Mesenchymal stem cell (in vitro differentiated cells and primary cell): ENCODE measurements around the gene NEDD8.

Experiments used
- DNase-seq: peaks from one replicate; pipeline ENCODE4 v3.0.0-alpha.2; 2013
- H2AFZ ChIP-seq: one replicate; pipeline ENCODE4 v1.6.1; 2013; ENCODE audit warnings: low read depth, mild to moderate bottlenecking, control low read depth, inconsistent platforms, low read length, moderate library complexity
- H2AK5ac ChIP-seq: 2 replicates; pipeline ENCODE4 v1.6.1; 2013; ENCODE audit warnings: low read length, moderate library complexity, mild to moderate bottlenecking, inconsistent platforms; ENCODE audit not compliant: severe bottlenecking
- H2BK120ac ChIP-seq: one replicate; pipeline ENCODE4 v1.6.1; 2013; ENCODE audit warnings: low read depth, mild to moderate bottlenecking, inconsistent platforms, low read length, moderate library complexity
- H2BK12ac ChIP-seq, 2 experiments: one replicate each; pipeline ENCODE4 v1.6.1; 2013; ENCODE audit warnings: inconsistent platforms in 2 of 2, low read length in 2 of 2, mild to moderate bottlenecking in 2 of 2, moderate library complexity in 2 of 2, control low read depth in 1 of 2
- H2BK15ac ChIP-seq: one replicate; pipeline ENCODE4 v1.6.1; 2013; ENCODE audit warnings: mild to moderate bottlenecking, low read depth, inconsistent platforms; ENCODE audit not compliant: poor library complexity, severe bottlenecking
- H2BK5ac ChIP-seq: 2 replicates; pipeline ENCODE4 v1.6.1; 2013; ENCODE audit warnings: low read depth, mild to moderate bottlenecking, low read length, control low read depth, inconsistent platforms; ENCODE audit not compliant: poor library complexity, severe bottlenecking
- H3K14ac ChIP-seq, 2 experiments: one replicate each; pipeline ENCODE4 v1.6.1; 2013; ENCODE audit warnings: inconsistent platforms in 2 of 2, low read length in 2 of 2, control low read depth in 1 of 2, mild to moderate bottlenecking in 1 of 2, moderate library complexity in 1 of 2
- H3K18ac ChIP-seq, 2 experiments: one replicate each; pipeline ENCODE4 v1.6.1; 2013; ENCODE audit warnings: inconsistent platforms in 2 of 2, low read length in 2 of 2, control low read depth in 1 of 2, low read depth in 1 of 2, mild to moderate bottlenecking in 1 of 2
- H3K23ac ChIP-seq, 2 experiments: one replicate each; pipeline ENCODE4 v1.6.1; 2013; ENCODE audit warnings: inconsistent platforms in 2 of 2, low read length in 2 of 2, mild to moderate bottlenecking in 2 of 2, moderate library complexity in 2 of 2, control low read depth in 1 of 2
- H3K27ac ChIP-seq: 2 replicates; pipeline ENCODE4 v1.5.1; 2013; ENCODE audit warnings: mild to moderate bottlenecking, moderate library complexity, low read length, control low read depth, inconsistent platforms; ENCODE audit not compliant: poor library complexity, severe bottlenecking
- H3K27me3 ChIP-seq, 2 experiments: 2 replicates each; pipeline versions ENCODE4 v1.6.1 to v1.7.0; 2013; ENCODE audit warnings: low read length in 2 of 2, mild to moderate bottlenecking in 2 of 2, moderate library complexity in 2 of 2, control low read depth in 1 of 2, inconsistent platforms in 1 of 2; ENCODE audit not compliant: control insufficient read depth in 1 of 2, insufficient read depth in 1 of 2
- H3K36me3 ChIP-seq, 2 experiments: 2 replicates each; pipeline versions ENCODE4 v1.6.1 to v1.7.0; 2013; ENCODE audit warnings: low read length in 2 of 2, control low read depth in 1 of 2, inconsistent platforms in 1 of 2, low read depth in 1 of 2, mild to moderate bottlenecking in 1 of 2; ENCODE audit not compliant: insufficient read depth in 2 of 2, control insufficient read depth in 1 of 2
- H3K4ac ChIP-seq, 2 experiments: one replicate each; pipeline ENCODE4 v1.6.1; 2013; ENCODE audit warnings: inconsistent platforms in 2 of 2, low read length in 2 of 2, mild to moderate bottlenecking in 2 of 2, moderate library complexity in 2 of 2, control low read depth in 1 of 2, low read depth in 1 of 2
- H3K4me1 ChIP-seq: 2 replicates; pipeline ENCODE4 v1.6.1; 2013; ENCODE audit warnings: low read depth, low read length, control low read depth; ENCODE audit not compliant: control insufficient read depth, insufficient read depth
- H3K4me2 ChIP-seq: 2 replicates; pipeline ENCODE4 v1.6.1; 2013; ENCODE audit warnings: low read length, mild to moderate bottlenecking, inconsistent platforms; ENCODE audit not compliant: poor library complexity, severe bottlenecking
- H3K4me3 ChIP-seq, 2 experiments: 2 replicates each; pipeline versions ENCODE4 v1.5.1 to v1.7.0; 2013; ENCODE audit warnings: low read length in 2 of 2, mild to moderate bottlenecking in 2 of 2, control low read depth in 1 of 2, low read depth in 1 of 2; ENCODE audit not compliant: insufficient read depth in 1 of 2
- H3K79me1 ChIP-seq: replicated peaks from 2 replicates; pipeline ENCODE4 v1.6.1; 2013; ENCODE audit warnings: mild to moderate bottlenecking, control low read depth, low read length, inconsistent platforms; ENCODE audit not compliant: poor library complexity, severe bottlenecking
- H3K9ac ChIP-seq: 2 replicates; pipeline ENCODE4 v1.7.0; 2013; ENCODE audit warnings: mild to moderate bottlenecking, low read length, moderate library complexity
- H3K9me3 ChIP-seq: 2 replicates; pipeline ENCODE4 v1.7.0; 2013; ENCODE audit warnings: mild to moderate bottlenecking, low read length; ENCODE audit not compliant: control insufficient read depth
- H4K8ac ChIP-seq: one replicate; pipeline ENCODE4 v1.6.1; 2013; ENCODE audit warnings: inconsistent platforms, mild to moderate bottlenecking, low read length, moderate library complexity
- H4K91ac ChIP-seq: one replicate; pipeline ENCODE4 v1.6.1; 2013; ENCODE audit warnings: mild to moderate bottlenecking, low read length, inconsistent platforms
- WGBS: methylation state at CpG from one replicate; pipeline ENCODE4 v1.1.7; 2013; ENCODE audit warnings: mixed read lengths; 5-methylcytosine and 5-hydroxymethylcytosine counted together

Gene NEDD8

GRCh38 chr14:24256960-24257359 is 24.8 kb upstream of the NEDD8 start:
- Histone ChIP-seq H3K79me1 (no peaks in the 10 kb centered on the region), H2AK5ac (no peak overlapping the region)
- 81% methylated on average over 4 of the region's 4 CpGs for WGBS

GRCh38 chr14:24255931-24256711 is 24.0 kb upstream of the NEDD8 start:
- Histone ChIP-seq H3K4me1 (peaks cover 12% of the 10 kb centered on the region), H3K14ac (no peak overlapping the region), H2BK5ac (no peak overlapping the region), H2AK5ac (no peak overlapping the region), H3K18ac (no peak overlapping the region), H2BK12ac (no peak overlapping the region), H3K9ac (no peak overlapping the region), H3K23ac (no peak overlapping the region), H3K27ac (no peak overlapping the region), H4K91ac (no peak overlapping the region), H3K4me2 (no peak overlapping the region), H4K8ac (no peak overlapping the region), H3K36me3 (peaks cover 18 to 38% of the 10 kb centered on the region in 2 experiments), H3K4me3 (no peak overlapping the region), H2AFZ (no peak overlapping the region), H3K27me3 (no peaks in the 10 kb centered on the region), H2BK120ac (no peak overlapping the region), H3K9me3 (no peaks in the 10 kb centered on the region), H3K79me1 (no peaks in the 10 kb centered on the region), H2BK15ac (no peak overlapping the region), H3K4ac (no peak overlapping the region)
- no peak for DNase-seq
- WGBS, result 94% methylated on average over 12 of the region's 12 CpGs

More at GRCh38 chr14:24256960-24257359, 24.8 kb upstream of the NEDD8 start:
- Histone ChIP-seq H3K9ac (no peak overlapping the region), H3K9me3 (no peaks in the 10 kb centered on the region), H3K23ac (no peak overlapping the region), H2BK5ac (no peak overlapping the region), H2BK15ac (no peak overlapping the region), H2BK120ac (no peak overlapping the region), H3K27me3 (no peaks in the 10 kb centered on the region), H4K91ac (no peak overlapping the region), H3K4ac (no peak overlapping the region), H4K8ac (no peak overlapping the region), H3K4me2 (no peak overlapping the region), H3K18ac (no peak overlapping the region), H3K36me3 (peaks cover 18 to 42% of the 10 kb centered on the region in 2 experiments), H3K4me1 (peaks cover 12% of the 10 kb centered on the region), H2BK12ac (no peak overlapping the region), H2AFZ (no peak overlapping the region), H3K27ac (no peak overlapping the region), H3K4me3 (no peak overlapping the region), H3K14ac (no peak overlapping the region)
- DNase-seq, result no peak

GRCh38 chr14:24255438-24255837 is 23.3 kb upstream of the NEDD8 start:
- Histone ChIP-seq H3K27me3 (no peaks in the 10 kb centered on the region), H2BK5ac (no peak overlapping the region), H3K4me3 (no peak overlapping the region), H4K8ac (no peak overlapping the region), H3K9ac (no peak overlapping the region), H2BK12ac (no peak overlapping the region), H3K4me2 (no peak overlapping the region), H2BK15ac (no peak overlapping the region), H3K27ac (no peak overlapping the region), H2AFZ (no peak overlapping the region), H2BK120ac (no peak overlapping the region), H3K4ac (no peak overlapping the region), H3K4me1 (peaks cover 12% of the 10 kb centered on the region), H3K9me3 (no peaks in the 10 kb centered on the region), H3K18ac (no peak overlapping the region), H3K14ac (no peak overlapping the region), H3K79me1 (no peaks in the 10 kb centered on the region), H3K36me3 (peaks cover 18 to 34% of the 10 kb centered on the region in 2 experiments), H4K91ac (no peak overlapping the region), H3K23ac (no peak overlapping the region), H2AK5ac (no peak overlapping the region)
- 90% methylated on average over 7 of the region's 8 CpGs for WGBS
- DNase-seq, result no peak

- Histone ChIP-seq H3K9ac (no peak overlapping the region), H3K4me2 (no peak overlapping the region), H3K4me3 (no peak overlapping the region), H3K4ac (no peak overlapping the region), H2AK5ac (no peak overlapping the region), H3K27ac (no peak overlapping the region), H3K18ac (no peak overlapping the region), H2BK15ac (no peak overlapping the region), H4K91ac (peak overlapping the region; percentile 19), H3K36me3 (peaks cover 18 to 32% of the 10 kb centered on the region in 2 experiments), H2BK5ac (no peak overlapping the region), H3K27me3 (no peaks in the 10 kb centered on the region), H3K23ac (no peak overlapping the region), H3K14ac (peak overlapping the region in 1 of 2 experiments; percentile 37), H4K8ac (no peak overlapping the region), H3K4me1 (peaks cover 12% of the 10 kb centered on the region), H2BK120ac (no peak overlapping the region), H2AFZ (no peak overlapping the region), H3K79me1 (no peaks in the 10 kb centered on the region), H3K9me3 (no peaks in the 10 kb centered on the region), H2BK12ac (no peak overlapping the region)
- 94% methylated on average over 19 of the region's 19 CpGs for WGBS
- DNase-seq, result no peak
Measured at GRCh38 chr14:24254630-24255392, 22.6 kb upstream of the NEDD8 start.
